Measurements from ENCODE around the gene NUDCD3.

NUDCD3 gene

DNA sequence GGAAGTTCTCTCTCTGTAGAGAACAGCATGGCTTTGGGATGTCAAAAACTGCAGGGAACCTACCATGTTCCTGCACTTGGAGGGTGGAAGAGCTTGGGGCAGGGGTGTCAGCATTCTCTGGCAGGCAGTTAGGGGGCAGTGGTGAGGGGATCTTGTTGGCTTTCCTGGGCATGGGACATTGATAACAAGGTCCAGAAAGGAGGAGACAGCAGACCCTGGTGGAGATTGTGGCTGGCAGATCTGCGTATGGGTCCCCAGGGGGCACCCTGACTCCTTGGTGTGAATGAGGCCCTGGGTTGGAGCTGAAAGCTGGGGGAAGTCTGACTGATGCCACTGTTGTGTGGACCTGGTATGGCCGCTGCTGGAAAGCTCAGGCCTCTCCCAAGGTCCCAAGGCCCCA is 142.2 kb downstream of the NUDCD3 start:
- no peak for DNase-seq

DNA sequence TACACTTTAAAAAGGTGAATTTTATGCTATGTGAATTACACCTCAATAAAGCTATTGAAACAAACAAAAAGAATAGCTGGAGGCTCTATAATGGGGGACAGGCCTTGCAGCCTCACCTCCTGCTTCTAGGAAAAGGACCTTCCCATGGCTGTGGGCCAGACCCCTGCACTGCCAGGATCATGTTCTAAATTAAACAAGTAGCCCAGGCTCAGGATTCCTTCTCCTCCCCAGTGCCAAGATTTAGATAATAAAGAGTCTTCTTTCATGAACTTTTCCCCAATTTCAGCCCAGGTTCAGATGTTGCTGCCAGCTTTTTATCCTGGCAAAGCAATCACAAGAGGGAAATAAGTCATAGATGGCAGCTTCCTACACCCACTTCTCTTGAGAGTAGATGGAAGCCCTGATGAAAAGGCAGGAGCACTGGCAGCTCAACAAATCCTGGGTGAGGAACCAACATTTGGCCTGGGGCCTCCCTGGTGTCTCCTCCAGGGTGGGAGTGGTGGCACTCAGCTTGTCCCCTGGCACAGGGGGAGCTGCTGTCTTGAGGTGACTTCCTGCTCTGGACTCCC is 142.8 kb downstream of the NUDCD3 start:
- DNase-seq: no peak

DNA sequence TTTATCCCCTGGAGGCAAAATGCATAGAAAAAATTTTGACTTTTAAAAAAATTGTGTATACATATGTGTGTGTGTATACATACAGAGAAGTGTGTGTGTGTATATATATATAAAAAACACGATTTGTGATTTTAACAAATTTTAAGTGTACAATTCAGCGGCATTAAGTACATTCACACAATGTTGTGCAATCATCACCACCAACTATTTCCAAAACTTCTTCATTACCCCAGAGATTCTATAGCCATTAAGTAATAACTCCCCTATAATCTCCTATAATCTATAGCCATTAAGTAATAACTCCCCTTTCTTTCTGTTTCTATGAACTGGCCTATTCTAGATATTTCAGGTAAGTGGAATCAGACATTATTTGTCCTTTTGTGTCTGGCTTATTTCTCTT is 144.4 kb downstream of the NUDCD3 start:
- no peak for DNase-seq

DNA sequence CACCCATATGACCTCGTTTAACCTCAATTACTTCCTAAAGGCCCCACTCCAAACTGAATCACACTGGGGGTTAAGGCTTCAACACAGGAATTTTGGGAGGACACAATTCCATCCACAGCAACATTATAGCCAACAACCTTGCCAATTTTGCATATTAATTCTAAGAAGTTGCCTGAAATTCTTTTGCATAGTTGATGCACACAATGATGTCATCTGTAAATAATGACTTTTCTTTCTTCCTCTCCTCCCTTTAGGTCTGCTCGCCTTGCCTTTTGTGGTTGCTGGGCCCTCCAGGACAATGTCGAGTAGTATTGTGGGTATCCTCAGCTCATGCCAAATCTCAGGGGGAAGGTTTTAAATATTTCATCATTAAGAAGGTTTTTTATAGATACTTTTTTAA is 149.1 kb downstream of the NUDCD3 start:
- DNase-seq: no peak

DNA sequence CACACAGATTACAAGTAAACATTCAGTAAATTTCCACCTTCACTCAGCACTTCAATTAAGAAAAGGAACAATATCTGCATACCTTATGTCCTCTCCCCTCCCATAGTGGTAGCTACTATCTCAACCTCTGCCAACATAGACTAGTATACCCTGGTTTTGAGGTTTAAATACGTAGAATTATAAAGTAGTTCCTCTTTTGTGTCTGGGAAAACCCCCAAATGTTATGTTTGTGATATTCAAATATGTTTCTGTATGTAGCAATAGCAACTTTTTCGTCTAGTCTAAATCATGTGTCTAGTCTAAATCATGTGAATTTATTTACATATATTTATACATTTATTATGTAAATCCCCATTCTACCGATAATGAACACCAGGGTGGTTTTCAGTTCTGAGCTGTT is 151.9 kb downstream of the NUDCD3 start:
- no peak for DNase-seq

DNA sequence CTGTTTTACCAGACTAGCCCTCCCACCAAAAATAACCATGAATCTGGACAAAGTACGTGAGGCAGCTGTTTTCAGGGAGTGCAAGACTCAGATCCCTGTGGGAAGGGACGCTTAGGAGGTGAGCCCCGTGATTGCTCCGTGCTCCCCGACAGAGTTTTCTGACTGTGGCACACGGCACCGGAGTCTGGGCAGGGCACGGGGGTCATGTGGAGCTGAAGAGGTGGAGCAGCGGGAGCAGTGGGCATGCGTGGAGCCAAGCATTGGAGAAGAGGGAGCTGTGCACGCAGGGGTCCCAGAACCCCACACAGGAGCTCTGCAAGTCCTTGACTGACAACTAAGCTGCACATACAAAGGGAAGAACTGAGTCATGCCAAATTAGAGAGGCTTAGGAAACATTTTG is 154.0 kb downstream of the NUDCD3 start:
- DNase-seq: no peak

DNA sequence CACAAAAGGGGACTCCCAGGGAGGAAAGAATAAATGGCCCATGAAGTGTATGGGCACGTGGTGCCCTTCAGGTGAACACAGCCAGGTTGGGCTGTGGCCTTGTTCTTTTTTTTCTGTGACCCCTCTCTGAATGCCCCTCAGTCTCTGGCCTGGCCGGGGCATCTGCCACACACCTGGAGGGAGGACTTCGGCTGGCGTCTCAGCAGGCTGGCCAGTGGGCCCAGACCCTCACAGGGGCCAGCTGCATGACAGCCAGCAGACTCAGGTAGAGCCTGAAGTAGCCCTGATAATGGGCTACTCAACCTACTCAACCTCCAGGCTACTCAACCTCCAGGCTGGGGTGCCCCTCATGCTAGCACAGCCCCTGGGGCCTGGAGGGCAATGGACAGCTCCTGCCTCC is 155.3 kb downstream of the NUDCD3 start:
- no peak for DNase-seq

DNA sequence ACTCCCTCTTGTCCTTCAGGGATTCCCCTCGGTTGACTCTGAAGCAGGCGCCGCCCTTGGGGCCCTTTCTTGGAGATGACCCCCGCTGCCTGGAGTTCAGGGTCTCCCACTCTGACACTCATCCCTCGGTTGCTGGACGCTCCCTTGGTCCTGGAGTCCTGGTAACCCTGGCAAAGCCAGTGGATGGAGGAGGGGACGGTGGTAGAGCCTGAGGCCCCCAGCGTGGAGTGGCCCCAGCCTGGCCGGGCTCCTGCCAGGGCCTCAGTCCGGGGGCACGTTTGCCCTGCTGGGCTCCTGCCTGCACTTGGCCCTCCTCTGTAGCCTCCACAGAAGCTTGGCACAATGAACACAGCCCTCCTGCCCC is 155.7 kb downstream of the NUDCD3 start:
- no peak for DNase-seq

DNA sequence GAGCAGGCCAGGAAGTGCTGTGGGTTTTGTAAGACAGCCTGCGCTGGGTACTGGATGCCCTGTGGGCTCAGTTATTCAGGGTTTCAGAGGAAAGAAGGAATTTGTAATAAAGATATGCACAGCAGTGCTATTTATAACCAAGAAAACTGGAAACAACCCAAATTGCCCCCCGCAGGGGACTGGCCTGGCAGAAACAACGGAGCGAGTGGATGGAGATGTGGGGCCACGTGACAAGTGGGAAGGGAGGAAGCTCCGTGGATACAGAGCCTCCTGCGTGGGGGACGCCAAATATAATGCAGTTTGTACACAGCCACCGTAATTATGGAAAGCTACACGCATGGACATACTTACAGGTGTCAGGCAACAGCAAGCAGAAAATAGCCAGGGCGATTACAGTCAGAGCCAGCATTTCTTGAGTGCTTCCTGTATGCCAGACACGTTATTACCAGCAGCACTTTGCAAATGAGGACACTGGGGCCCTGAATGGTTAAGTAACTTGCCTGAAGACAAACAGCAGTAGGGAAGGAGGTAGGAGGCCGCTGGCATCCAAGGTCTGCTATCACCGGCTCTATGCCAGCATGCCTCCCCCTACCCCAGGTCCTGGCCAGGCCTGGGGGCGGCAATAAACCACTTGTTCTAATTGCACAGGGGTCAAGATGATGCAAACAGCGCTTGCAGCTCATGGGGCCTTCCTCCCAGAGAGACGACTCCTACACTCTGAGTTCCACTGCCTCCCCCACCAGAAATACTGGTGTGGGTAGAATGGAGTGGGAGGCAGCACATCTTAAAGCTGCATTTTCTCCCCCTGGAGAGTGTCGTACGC is 156.3 kb downstream of the NUDCD3 start:
- DNase-seq: no peak

DNA sequence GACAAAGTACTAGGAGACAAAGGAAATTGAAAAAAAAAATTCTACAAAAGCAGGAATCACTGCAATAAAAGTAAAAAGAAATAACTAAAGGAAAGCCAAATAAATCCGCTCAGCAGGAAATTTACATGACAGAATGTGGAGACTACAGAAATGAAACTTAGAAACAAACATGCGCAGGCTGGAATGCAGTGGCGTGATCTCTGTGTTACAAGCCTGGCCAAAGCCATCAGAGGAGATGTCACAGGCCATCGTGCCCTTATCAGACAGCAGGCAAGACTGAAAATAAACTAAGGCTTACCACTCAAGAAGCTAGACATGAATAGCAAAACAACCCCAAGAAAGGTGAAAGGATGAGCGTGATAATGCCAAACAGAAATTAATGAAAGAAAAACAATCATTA is 158.8 kb downstream of the NUDCD3 start:
- DNase-seq: no peak

DNA sequence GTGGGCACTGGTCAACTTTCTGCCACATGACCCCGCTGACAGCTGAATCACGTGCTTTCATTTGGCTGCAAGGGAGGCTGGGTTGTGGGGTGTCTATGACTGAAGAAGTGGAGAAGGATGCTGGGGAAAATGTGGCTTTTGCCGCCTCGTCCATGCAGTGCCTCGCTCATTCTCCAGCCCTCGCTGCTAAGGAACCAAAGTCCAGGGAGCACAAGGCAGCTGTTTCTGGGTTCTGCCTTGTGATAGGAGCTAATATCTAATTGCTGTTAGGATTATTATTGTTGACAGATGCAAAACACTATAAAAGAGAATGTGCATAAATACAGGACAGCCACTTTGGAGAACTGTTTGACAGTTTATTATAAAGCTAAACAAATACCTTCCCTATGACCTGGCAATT is 160.1 kb downstream of the NUDCD3 start:
- DNase-seq: no peak

DNA sequence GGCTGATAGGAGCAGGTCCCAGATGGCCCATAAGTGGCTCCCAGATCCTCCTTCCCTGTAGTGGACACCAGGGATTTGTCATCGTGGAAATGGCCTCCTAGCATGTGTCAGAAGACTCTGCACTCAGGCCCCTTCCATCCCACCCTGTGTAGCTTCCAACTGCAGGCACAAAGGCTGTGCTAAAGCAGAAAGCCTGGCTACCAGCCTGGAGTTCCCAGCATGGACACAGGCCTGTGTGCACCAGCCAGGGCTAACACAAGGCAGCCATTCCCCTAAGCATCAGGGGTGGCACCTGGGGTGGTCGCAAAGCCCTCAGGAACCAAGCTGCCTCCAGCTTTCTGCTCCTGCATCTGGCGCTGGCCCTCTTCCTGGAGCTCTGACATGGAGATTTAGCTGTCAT is 160.6 kb downstream of the NUDCD3 start:
- DNase-seq: no peak
